ENCODE data around the gene CTSS. TPM values are rescaled to one million over a fixed set of nuclear protein-coding genes. Genes with fewer than 3 reads are reported as not detected.
"Not testable (repeated sequence)": the region's sequence is repeated elsewhere in the genome, so short reads cannot be mapped to it uniquely, and the experiment has no call there.

The CTSS gene
- total and polyA plus RNA-seq, 7 experiments from 2014 or later: 91.1 to 1,020 (median 106) TPM

- CTCF ChIA-PET: no interaction called here
- H3K27me3 ChIP-seq (ENCODE audit: control insufficient read depth in 2 of 2, insufficient read depth in 2 of 2, low read length in 2 of 2): no peaks in the 10 kb centered on the region
- intact Hi-C loops (cut with micrococcal nuclease): no loop called here
Measured at GRCh38 chr1:150720703-150721102, 44.9 kb downstream of the CTSS start, which contains the start of gene HORMAD1. TSS of gene HORMAD1 (minus strand) at chr1:150720895. CDS start at chr1:150719505, 1,390 bp downstream.

GRCh38 chr1:150720098-150720497 is 45.5 kb downstream of the CTSS start:
- no peaks in the 10 kb centered on the region for H3K4me1 Mint-ChIP-seq
- H3K36me3 ChIP-seq (ENCODE audit: control insufficient read depth in 2 of 3, insufficient read depth in 3 of 3, low read length in 3 of 3): no peaks in the 10 kb centered on the region
- peaks cover 0 to 4% (median 0%) of the 10 kb centered on the region in 11 donors for H3K9me3 Mint-ChIP-seq
- H3K4me3 Mint-ChIP-seq: no peak overlapping the region
- no peaks in the 10 kb centered on the region for H3K4me1 ChIP-seq (ENCODE audit: control insufficient read depth in 2 of 2, insufficient read depth in 2 of 2, low read length in 2 of 2)
- H3K27ac ChIP-seq (ENCODE audit: low read depth, low read length): no peak overlapping the region
- ChIA-PET POLR2A (no interaction called here), CTCF (interaction anchor here (0.6 kb wide), 1 partner anchor 25 kb away, joined by 3 read pairs; no protein-coding TSS in a partner anchor)
- no peaks in the 10 kb centered on the region for H3K27me3 ChIP-seq (ENCODE audit: control insufficient read depth in 2 of 2, insufficient read depth in 2 of 2, low read length in 2 of 2)
- intact Hi-C loops (cut with micrococcal nuclease): no loop called here
- H3K27ac Mint-ChIP-seq: no peak overlapping the region
- H3K4me3 ChIP-seq (ENCODE audit: low read length): no peak overlapping the region
- DNase-seq: no peak
- ATAC-seq: no peak
- H3K27me3 Mint-ChIP-seq: peaks cover 0 to 12% (median 0%) of the 10 kb centered on the region in 5 donors
- H3K9me3 ChIP-seq (ENCODE audit: control insufficient read depth in 2 of 3, low read length in 3 of 3): no peaks in the 10 kb centered on the region
- H3K36me3 Mint-ChIP-seq: peaks cover 0 to 11% (median 2%) of the 10 kb centered on the region in 5 donors

More at GRCh38 chr1:150720703-150721102, 44.9 kb downstream of the CTSS start, which contains the start of gene HORMAD1:
- no peaks in the 10 kb centered on the region for H3K4me1 ChIP-seq (ENCODE audit: control insufficient read depth in 2 of 2, insufficient read depth in 2 of 2, low read length in 2 of 2)
- no peak within 1 kb of the TSS for H3K27ac ChIP-seq (ENCODE audit: low read depth, low read length)
- Mint-ChIP-seq H3K4me3 (no peak within 1 kb of the TSS), H3K27ac (no peak within 1 kb of the TSS), H3K27me3 (peaks cover 0 to 12% (median 0%) of the 10 kb centered on the region in 5 donors), H3K36me3 (peaks cover 0 to 11% (median 2%) of the 10 kb centered on the region in 5 donors), H3K4me1 (no peaks in the 10 kb centered on the region), H3K9me3 (peaks cover 0 to 4% (median 0%) of the 10 kb centered on the region in 11 donors)
- no peak for DNase-seq
- no peak for ATAC-seq
- no peaks in the 10 kb centered on the region for H3K36me3 ChIP-seq (ENCODE audit: control insufficient read depth in 2 of 3, insufficient read depth in 3 of 3, low read length in 3 of 3)
- POLR2A ChIA-PET: no interaction called here
- H3K9me3 ChIP-seq (ENCODE audit: control insufficient read depth in 2 of 3, low read length in 3 of 3): no peaks in the 10 kb centered on the region
- H3K4me3 ChIP-seq (ENCODE audit: low read length): no peak within 1 kb of the TSS

GRCh38 chr1:150718225-150718891 is 47.2 kb downstream of the CTSS start:
- H3K36me3 Mint-ChIP-seq: peaks cover 0 to 2% (median 0%) of the 10 kb centered on the region in 5 donors
- H3K9me3 Mint-ChIP-seq: peaks cover 0 to 2% (median 0%) of the 10 kb centered on the region in 11 donors
- DNase-seq: no peak
- no peak overlapping the region for H3K27ac Mint-ChIP-seq
- Histone ChIP-seq H3K36me3 (ENCODE audit: control insufficient read depth in 2 of 3, insufficient read depth in 3 of 3, low read length in 3 of 3) (no peaks in the 10 kb centered on the region), H3K9me3 (ENCODE audit: control insufficient read depth in 2 of 3, low read length in 3 of 3) (no peaks in the 10 kb centered on the region), H3K27me3 (ENCODE audit: control insufficient read depth in 2 of 2, insufficient read depth in 2 of 2, low read length in 2 of 2) (no peaks in the 10 kb centered on the region), H3K4me1 (ENCODE audit: control insufficient read depth in 2 of 2, insufficient read depth in 2 of 2, low read length in 2 of 2) (no peaks in the 10 kb centered on the region), H3K27ac (ENCODE audit: low read depth, low read length) (no peak overlapping the region), H3K4me3 (ENCODE audit: low read length) (no peak overlapping the region)
- no peak overlapping the region for H3K4me3 Mint-ChIP-seq
- H3K27me3 Mint-ChIP-seq: peaks cover 0 to 9% (median 0%) of the 10 kb centered on the region in 5 donors
- intact Hi-C loops (cut with micrococcal nuclease): no loop called here
- ChIA-PET CTCF (interaction anchor here (1.1 kb wide), 1 partner anchor 256 kb away, joined by 3 read pairs; no protein-coding TSS in a partner anchor), POLR2A (no interaction called here)
- H3K4me1 Mint-ChIP-seq: no peaks in the 10 kb centered on the region
- ATAC-seq: no peak

GRCh38 chr1:150709031-150709430 is 56.5 kb downstream of the CTSS start:
- H3K4me1 Mint-ChIP-seq; H3K9me3 ChIP-seq (ENCODE audit: control insufficient read depth in 2 of 3, low read length in 3 of 3); H3K4me3 ChIP-seq (ENCODE audit: low read length); POLR2A ChIA-PET; intact Hi-C loops (cut with micrococcal nuclease); H3K27me3 ChIP-seq (ENCODE audit: control insufficient read depth in 2 of 2, insufficient read depth in 2 of 2, low read length in 2 of 2); H3K4me1 ChIP-seq (ENCODE audit: control insufficient read depth in 2 of 2, insufficient read depth in 2 of 2, low read length in 2 of 2); H3K36me3 Mint-ChIP-seq; ATAC-seq; CTCF ChIA-PET; H3K9me3 Mint-ChIP-seq; DNase-seq; H3K27ac ChIP-seq (ENCODE audit: low read depth, low read length); H3K36me3 ChIP-seq (ENCODE audit: control insufficient read depth in 2 of 3, insufficient read depth in 3 of 3, low read length in 3 of 3); H3K4me3 Mint-ChIP-seq; H3K27ac Mint-ChIP-seq: not testable (repeated sequence)
- H3K27me3 Mint-ChIP-seq: peaks cover 0 to 33% (median 0%) of the 10 kb centered on the region in 5 donors

- Mint-ChIP-seq H3K27ac (no peak overlapping the region), H3K27me3 (peaks cover 0 to 36% (median 0%) of the 10 kb centered on the region in 5 donors), H3K4me1 (no peaks in the 10 kb centered on the region), H3K36me3 (no peaks in the 10 kb centered on the region), H3K9me3 (no peaks in the 10 kb centered on the region), H3K4me3 (no peak overlapping the region)
- intact Hi-C loops (cut with micrococcal nuclease): no loop called here
- Histone ChIP-seq H3K36me3 (ENCODE audit: control insufficient read depth in 2 of 3, insufficient read depth in 3 of 3, low read length in 3 of 3) (no peaks in the 10 kb centered on the region), H3K27ac (ENCODE audit: low read depth, low read length) (no peak overlapping the region), H3K27me3 (ENCODE audit: control insufficient read depth in 2 of 2, insufficient read depth in 2 of 2, low read length in 2 of 2) (no peaks in the 10 kb centered on the region), H3K4me1 (ENCODE audit: control insufficient read depth in 2 of 2, insufficient read depth in 2 of 2, low read length in 2 of 2) (no peaks in the 10 kb centered on the region), H3K4me3 (ENCODE audit: low read length) (no peak overlapping the region), H3K9me3 (ENCODE audit: control insufficient read depth in 2 of 3, low read length in 3 of 3) (no peaks in the 10 kb centered on the region)
- CTCF ChIA-PET: no interaction called here
- no peak for ATAC-seq
- DNase-seq: no peak
- POLR2A ChIA-PET: no interaction called here
Measured at GRCh38 chr1:150708595-150708994, 57.0 kb downstream of the CTSS start.

GRCh38 chr1:150706091-150706490 is 59.5 kb downstream of the CTSS start:
- Mint-ChIP-seq H3K27me3 (peaks cover 0 to 51% (median 0%) of the 10 kb centered on the region in 5 donors), H3K9me3 (no peaks in the 10 kb centered on the region), H3K36me3 (no peaks in the 10 kb centered on the region), H3K27ac (no peak overlapping the region), H3K4me3 (no peak overlapping the region), H3K4me1 (no peaks in the 10 kb centered on the region)
- ChIA-PET CTCF (no interaction called here), POLR2A (interaction anchor here (0.6 kb wide), 1 partner anchor 19 kb away, joined by 10 read pairs; no protein-coding TSS in a partner anchor)
- ATAC-seq (no peak), DNase-seq (no peak)
- Histone ChIP-seq H3K27me3 (ENCODE audit: control insufficient read depth in 2 of 2, insufficient read depth in 2 of 2, low read length in 2 of 2) (no peaks in the 10 kb centered on the region), H3K4me1 (ENCODE audit: control insufficient read depth in 2 of 2, insufficient read depth in 2 of 2, low read length in 2 of 2) (no peaks in the 10 kb centered on the region), H3K4me3 (ENCODE audit: low read length) (no peak overlapping the region), H3K27ac (ENCODE audit: low read depth, low read length) (no peak overlapping the region), H3K9me3 (ENCODE audit: control insufficient read depth in 2 of 3, low read length in 3 of 3) (no peaks in the 10 kb centered on the region), H3K36me3 (ENCODE audit: control insufficient read depth in 2 of 3, insufficient read depth in 3 of 3, low read length in 3 of 3) (no peaks in the 10 kb centered on the region)
- intact Hi-C loops (cut with micrococcal nuclease): no loop called here

- H3K27me3 Mint-ChIP-seq: peaks cover 0 to 51% (median 0%) of the 10 kb centered on the region in 5 donors
- H3K4me3 Mint-ChIP-seq: no peak overlapping the region
- no peaks in the 10 kb centered on the region for H3K36me3 Mint-ChIP-seq
- intact Hi-C loops (cut with micrococcal nuclease): no loop called here
- no peak overlapping the region for H3K4me3 ChIP-seq (ENCODE audit: low read length)
- no peak for DNase-seq
- no peak overlapping the region for H3K27ac Mint-ChIP-seq
- no peaks in the 10 kb centered on the region for H3K9me3 ChIP-seq (ENCODE audit: control insufficient read depth in 2 of 3, low read length in 3 of 3)
- H3K9me3 Mint-ChIP-seq: no peaks in the 10 kb centered on the region
- no peak overlapping the region for H3K27ac ChIP-seq (ENCODE audit: low read depth, low read length)
- peaks cover 0 to 6% (median 0%) of the 10 kb centered on the region in 7 donors for H3K4me1 Mint-ChIP-seq
- H3K36me3 ChIP-seq (ENCODE audit: control insufficient read depth in 2 of 3, insufficient read depth in 3 of 3, low read length in 3 of 3): no peaks in the 10 kb centered on the region
- ChIA-PET POLR2A (interaction anchor here (0.6 kb wide), 1 partner anchor 137 kb away, joined by 3 read pairs; no protein-coding TSS in a partner anchor), CTCF (no interaction called here)
- ATAC-seq: no peak
- no peaks in the 10 kb centered on the region for H3K27me3 ChIP-seq (ENCODE audit: control insufficient read depth in 2 of 2, insufficient read depth in 2 of 2, low read length in 2 of 2)
- H3K4me1 ChIP-seq (ENCODE audit: control insufficient read depth in 2 of 2, insufficient read depth in 2 of 2, low read length in 2 of 2): no peaks in the 10 kb centered on the region
Measured at GRCh38 chr1:150703427-150703826, 62.2 kb downstream of the CTSS start.

All from naive thymus-derived CD4-positive, alpha-beta T cell (primary cell).